NT2/D1 (cell line): ENCODE data around the gene IL15RA.

Source experiments
- DNase-seq: peaks from one replicate; pipeline ENCODE4 v3.0.0-alpha.2; 2011; ENCODE audit warnings: low read depth, low spot score
- H3K27me3 ChIP-seq: 2 replicates; pipeline ENCODE4 v1.6.0; 2011; ENCODE audit warnings: mild to moderate bottlenecking; ENCODE audit not compliant: insufficient read length, insufficient read depth
- H3K36me3 ChIP-seq: 2 replicates; pipeline ENCODE4 v1.6.1; 2011; ENCODE audit warnings: mild to moderate bottlenecking, low read length, mixed read lengths; ENCODE audit not compliant: insufficient read depth, insufficient read length
- H3K4me1 ChIP-seq: 2 replicates; pipeline ENCODE4 v1.5.1; 2011; ENCODE audit not compliant: insufficient read depth, insufficient read length
- H3K4me3 ChIP-seq: 2 replicates; pipeline ENCODE4 v1.5.1; 2011; ENCODE audit warnings: low read depth; ENCODE audit not compliant: insufficient read length
- H3K9ac ChIP-seq: 2 replicates; pipeline ENCODE4 v1.6.0; 2011; ENCODE audit warnings: low read depth; ENCODE audit not compliant: insufficient read length
- H3K9me3 ChIP-seq: 2 replicates; pipeline ENCODE4 v1.5.1; 2011; ENCODE audit warnings: mild to moderate bottlenecking, low read length; ENCODE audit not compliant: insufficient read depth
- SUZ12 ChIP-seq: IDR thresholded peaks from 2 replicates; pipeline ENCODE4 v1.6.1; 2011; ENCODE audit not compliant: insufficient read length, insufficient read depth; ENCODE audit errors: extremely low read depth
- YY1 ChIP-seq: IDR thresholded peaks from 2 replicates; pipeline ENCODE4 v1.6.1; 2011; ENCODE audit not compliant: insufficient read length, insufficient read depth
- ZNF274 ChIP-seq: IDR thresholded peaks from 2 replicates; pipeline ENCODE4 v1.6.1; 2011; ENCODE audit warnings: mild to moderate bottlenecking, low read depth, low read length

IL15RA gene, protein sequence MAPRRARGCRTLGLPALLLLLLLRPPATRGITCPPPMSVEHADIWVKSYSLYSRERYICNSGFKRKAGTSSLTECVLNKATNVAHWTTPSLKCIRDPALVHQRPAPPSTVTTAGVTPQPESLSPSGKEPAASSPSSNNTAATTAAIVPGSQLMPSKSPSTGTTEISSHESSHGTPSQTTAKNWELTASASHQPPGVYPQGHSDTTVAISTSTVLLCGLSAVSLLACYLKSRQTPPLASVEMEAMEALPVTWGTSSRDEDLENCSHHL

DNA sequence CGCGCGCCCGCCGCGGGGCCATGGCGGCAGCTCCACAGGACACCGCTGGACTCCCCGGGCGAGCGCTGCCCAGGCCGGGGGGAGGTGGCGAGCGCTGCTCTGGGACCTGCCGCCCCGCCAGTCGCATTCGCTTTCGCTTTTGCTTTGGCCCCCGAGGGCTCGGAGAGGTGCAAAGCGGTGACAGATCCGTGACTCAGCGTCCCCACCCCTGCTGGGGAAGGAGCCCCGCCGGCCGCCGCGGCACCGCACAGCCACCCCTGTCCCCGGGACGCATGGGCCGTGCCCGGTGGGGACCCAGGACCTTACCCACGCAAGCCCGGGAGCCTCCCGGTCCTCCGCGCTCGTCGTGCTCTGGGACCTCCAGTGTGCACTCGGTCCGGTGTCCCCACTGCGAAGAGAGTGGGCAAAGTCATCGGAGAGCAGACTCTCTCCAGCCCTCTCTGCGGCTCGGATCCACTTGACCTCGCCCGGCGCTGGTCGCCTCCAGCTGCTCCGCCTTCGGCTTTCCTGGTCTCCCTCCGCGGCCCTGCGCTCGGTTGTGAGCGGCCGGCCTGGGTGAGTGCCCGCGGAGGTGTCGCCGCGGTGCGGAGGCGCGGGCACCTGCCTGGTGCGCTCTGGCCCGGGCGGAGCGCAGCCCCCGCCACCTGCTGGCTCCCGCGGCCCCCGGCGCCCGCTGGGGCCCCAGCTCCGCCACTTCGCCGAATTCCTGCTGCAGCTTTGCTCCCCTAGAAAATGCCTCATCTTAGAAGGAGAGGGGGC is at the start of gene IL15RA:
Gene IL15RA (minus strand): TSS at position 73 of the 759 bp plus-strand sequence. CDS start 51 bp downstream, at position 22.
- Histone ChIP-seq H3K4me1 (no peaks in the 10 kb centered on the region), H3K9me3 (no peaks in the 10 kb centered on the region)

DNA sequence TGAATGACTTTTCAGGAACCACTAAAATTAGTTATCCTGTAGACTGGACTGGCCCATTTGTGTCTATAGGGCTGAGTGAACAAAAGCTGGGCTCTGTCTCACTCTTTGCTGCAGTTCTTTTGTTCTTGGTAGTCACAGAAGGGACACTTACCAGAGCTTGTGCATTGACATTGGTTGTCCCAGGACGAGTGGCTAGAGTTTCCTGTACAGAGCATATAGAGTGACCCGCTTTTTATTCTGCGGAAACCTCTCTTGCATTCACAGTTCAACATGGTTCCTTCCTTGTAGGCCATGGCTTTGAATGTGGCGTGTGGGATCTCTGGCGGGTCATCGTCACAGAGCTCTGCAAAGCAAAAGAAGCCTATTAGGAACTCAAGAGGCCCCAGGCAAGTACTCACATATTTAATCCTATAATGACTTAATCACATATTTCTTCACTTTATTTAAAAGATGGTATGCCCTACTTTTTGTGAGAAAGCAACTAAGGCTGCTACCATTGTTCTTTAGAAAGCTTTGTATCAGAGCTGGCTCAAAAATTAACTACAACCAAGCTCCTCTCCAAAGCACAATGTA is 48.4 kb upstream of the IL15RA start:
- no peaks in the 10 kb centered on the region for H3K4me1 ChIP-seq
- peaks cover 10% of the 10 kb centered on the region for H3K36me3 ChIP-seq
- H3K9me3 ChIP-seq = peaks cover 10% of the 10 kb centered on the region; the same call in 1 of the 2 replicates
- no peak overlapping the region for H3K4me3 ChIP-seq
- DNase-seq = no peak
- no peaks in the 10 kb centered on the region for H3K27me3 ChIP-seq
- H3K9ac ChIP-seq = no peak overlapping the region
- TF ChIP-seq YY1 (no peak), ZNF274 (no peak), SUZ12 (no peak)

More for the DNA sequence above, at the start of gene IL15RA:
- Histone ChIP-seq H3K36me3 (no peaks in the 10 kb centered on the region), H3K27me3 (peaks cover 48% of the 10 kb centered on the region), H3K4me3 (peak within 1 kb of the TSS; percentile 56), H3K9ac (peak within 1 kb of the TSS; percentile 79)
- TF ChIP-seq ZNF274 (no peak), SUZ12 (no peak), YY1 (no peak)
- DNase-seq = no peak

DNA sequence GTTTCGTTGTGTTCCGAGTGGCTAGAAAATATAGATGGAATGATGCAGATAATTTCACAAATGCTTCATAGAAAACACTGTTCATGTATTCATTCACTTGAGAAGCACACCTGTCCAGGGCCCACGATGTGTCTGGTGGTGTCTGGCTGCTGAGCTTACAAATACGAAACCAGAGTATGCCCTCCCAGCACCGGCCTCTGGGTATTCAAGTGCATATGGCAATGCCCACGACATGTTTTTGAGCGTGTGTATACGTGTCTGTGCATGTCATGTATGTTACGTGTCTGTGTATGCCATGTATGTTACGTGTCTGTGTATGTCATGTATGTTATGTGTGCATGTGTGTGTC is 47.0 kb upstream of the IL15RA start:
- Histone ChIP-seq H3K9me3 (no peaks in the 10 kb centered on the region), H3K36me3 (peaks cover 10% of the 10 kb centered on the region), H3K4me1 (no peaks in the 10 kb centered on the region), H3K4me3 (no peak overlapping the region), H3K27me3 (no peaks in the 10 kb centered on the region), H3K9ac (no peak overlapping the region)
- DNase-seq = no peak
- no peak for TF ChIP-seq YY1

GRCh38 chr10:6023661-6024333 is 46.5 kb upstream of the IL15RA start:
- Histone ChIP-seq H3K4me3 (no peak overlapping the region), H3K27me3 (no peaks in the 10 kb centered on the region), H3K9me3 (no peaks in the 10 kb centered on the region), H3K4me1 (no peaks in the 10 kb centered on the region), H3K9ac (no peak overlapping the region), H3K36me3 (peaks cover 10% of the 10 kb centered on the region)
- TF ChIP-seq YY1 (no peak), SUZ12 (no peak), ZNF274 (no peak)
- DNase-seq = no peak

GRCh38 chr10:6022660-6023059 is 45.3 kb upstream of the IL15RA start:
- Histone ChIP-seq H3K4me1 (no peaks in the 10 kb centered on the region), H3K9ac (no peak overlapping the region), H3K36me3 (peaks cover 10% of the 10 kb centered on the region), H3K4me3 (no peak overlapping the region), H3K27me3 (no peaks in the 10 kb centered on the region), H3K9me3 (no peaks in the 10 kb centered on the region)
- TF ChIP-seq YY1 = no peak
- no peak for TF ChIP-seq ZNF274
- no peak for TF ChIP-seq SUZ12
- no peak for DNase-seq

GRCh38 chr10:6020826-6021225 is 43.5 kb upstream of the IL15RA start:
- TF ChIP-seq ZNF274 = no peak
- Histone ChIP-seq H3K4me3 (no peak overlapping the region), H3K9me3 (no peaks in the 10 kb centered on the region), H3K36me3 (peaks cover 9% of the 10 kb centered on the region), H3K4me1 (no peaks in the 10 kb centered on the region), H3K9ac (no peak overlapping the region), H3K27me3 (no peaks in the 10 kb centered on the region)
- DNase-seq = no peak

GRCh38 chr10:6019796-6020195 is 42.5 kb upstream of the IL15RA start:
- TF ChIP-seq SUZ12 (no peak), ZNF274 (no peak), YY1 (no peak)
- DNase-seq = no peak

More at GRCh38 chr10:6019796-6020195, 42.5 kb upstream of the IL15RA start:
- H3K9me3 ChIP-seq = no peaks in the 10 kb centered on the region
- H3K4me3 ChIP-seq = no peak overlapping the region
- H3K27me3 ChIP-seq = no peaks in the 10 kb centered on the region
- H3K9ac ChIP-seq = no peak overlapping the region
- H3K4me1 ChIP-seq = no peaks in the 10 kb centered on the region
- peaks cover 7% of the 10 kb centered on the region for H3K36me3 ChIP-seq
